DND-41 (cell line): ENCODE results near the gene RNF31.

ENCODE experiments used
- CTCF ChIP-seq: IDR thresholded peaks from 2 replicates; pipeline ENCODE4 v1.5.1; 2012; ENCODE audit warnings: borderline replicate concordance, low read length, moderate library complexity, mild to moderate bottlenecking; ENCODE audit not compliant: poor library complexity, severe bottlenecking; ENCODE audit errors: extremely low read depth
- EZH2 ChIP-seq: IDR thresholded peaks from 3 replicates; pipeline ENCODE4 v1.6.1; 2012; ENCODE audit warnings: borderline replicate concordance, low read depth, mild to moderate bottlenecking, moderate library complexity, low read length, inconsistent platforms; ENCODE audit not compliant: severe bottlenecking

- TF ChIP-seq CTCF (no peak), EZH2 (no peak)
These were observed 49.8 kb downstream of the RNF31 start for GRCh38 chr14:24197056-24197450.
